Thyroid gland (tissue), 4 donors: ENCODE data around the gene CUTC. TPM values are rescaled to one million over a fixed set of nuclear protein-coding genes. Genes with fewer than 3 reads are reported as not detected.
A peak's percentile ranks its signal among the peaks of the same experiment; 100 is the strongest.

Source experiments
- DNase-seq, 2 donors: peaks; one replicate each; pipeline ENCODE4 v3.0.0-alpha.2; 2019
- H3K27ac ChIP-seq, 3 donors: fragments of 200-600 bp; sonication (generic); 1 replicate in 2 of 3; 2 replicates in 1 of 3; pipeline ENCODE4 v1.5.1; 2016 to 2019; ENCODE audit warnings: mild to moderate bottlenecking in 1 of 3, moderate library complexity in 1 of 3
- H3K27me3 ChIP-seq: fragments of 200-600 bp; sonication (generic); one replicate; pipeline ENCODE4 v1.5.1; 2019
- H3K36me3 ChIP-seq, 2 donors: fragments of 200-600 bp; sonication (generic); one replicate each; pipeline ENCODE4 v1.5.1; 2016 to 2019
- H3K4me1 ChIP-seq, 2 donors: fragments of 200-600 bp; sonication (generic); one replicate each; pipeline ENCODE4 v1.5.1; 2017 to 2019
- H3K4me3 ChIP-seq, 3 donors: fragments of 200-600 bp; sonication (generic); replicated peaks in 1 of 3; 1 replicate in 2 of 3; 2 replicates in 1 of 3; pipeline ENCODE4 v1.5.1; 2016; ENCODE audit warnings: mild to moderate bottlenecking in 1 of 3
- H3K9me3 ChIP-seq: fragments of 200-600 bp; sonication (generic); one replicate; pipeline ENCODE4 v1.5.1; 2017
- POLR2A ChIP-seq, 2 donors: fragments of 450-650 bp; IDR thresholded peaks; one replicate each; pipeline ENCODE4 v1.6.1; 2017; ENCODE audit warnings: antibody characterized with exemption in 2 of 2, mild to moderate bottlenecking in 2 of 2, moderate library complexity in 1 of 2
- WGBS, 2 donors: methylation state at CpG; one replicate each; pipeline ENCODE4 v1.1.5; 2017; 5-methylcytosine and 5-hydroxymethylcytosine counted together
- intact Hi-C: fragments of 100-400 bp; cut with DNase I; formaldehyde crosslinking; loops from one replicate; pipeline ENCODE4 v1.15.1; 2023
- total RNA-seq, 4 donors: library from RNA; depleted of rRNA; stranded (reverse); fragments of >200 nt; gene quantifications; one replicate each; pipeline ENCODE4 v1.2.3, GENCODE V29; 2016
- TF ChIP-seq, protein P1 (sequence below), 6 experiments: fragments of 200-600 bp in 3 of 6; fragments of 450-650 bp in 3 of 6; sonication (generic) in 3 of 6; IDR thresholded peaks; one replicate each; pipeline ENCODE4 v1.5.1; 2016 to 2019; ENCODE audit warnings: antibody characterized with exemption in 6 of 6, mild to moderate bottlenecking in 2 of 6, inconsistent platforms in 1 of 6, moderate library complexity in 1 of 6

The CUTC gene
- total RNA-seq, 4 donors from 2014 or later: 18.6 to 25.7 (median 20.7) TPM

DNA sequence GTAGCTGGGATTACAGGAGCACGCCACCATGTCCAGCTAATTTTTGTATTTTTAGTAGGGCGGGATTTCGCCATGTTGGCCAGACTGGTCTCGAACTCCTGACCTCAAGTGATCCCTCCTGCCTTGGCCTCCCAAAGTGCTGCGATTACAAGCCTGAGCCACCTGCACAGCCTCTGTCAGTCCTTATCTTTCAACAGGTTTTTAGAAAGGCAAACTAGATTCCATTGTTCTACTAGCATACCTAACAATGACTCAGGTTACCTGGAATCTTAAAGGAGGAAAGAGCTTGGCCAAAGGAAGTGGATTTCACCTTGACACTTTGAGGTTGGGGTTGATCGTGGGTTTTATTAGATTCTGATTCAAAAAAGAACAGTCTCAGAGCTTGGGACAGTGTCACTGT lies 53.6 kb downstream of the CUTC start:
- TF ChIP-seq POLR2A (IDR thresholded peaks at IDR 0.05): no peak
- TF ChIP-seq, protein P1, sequence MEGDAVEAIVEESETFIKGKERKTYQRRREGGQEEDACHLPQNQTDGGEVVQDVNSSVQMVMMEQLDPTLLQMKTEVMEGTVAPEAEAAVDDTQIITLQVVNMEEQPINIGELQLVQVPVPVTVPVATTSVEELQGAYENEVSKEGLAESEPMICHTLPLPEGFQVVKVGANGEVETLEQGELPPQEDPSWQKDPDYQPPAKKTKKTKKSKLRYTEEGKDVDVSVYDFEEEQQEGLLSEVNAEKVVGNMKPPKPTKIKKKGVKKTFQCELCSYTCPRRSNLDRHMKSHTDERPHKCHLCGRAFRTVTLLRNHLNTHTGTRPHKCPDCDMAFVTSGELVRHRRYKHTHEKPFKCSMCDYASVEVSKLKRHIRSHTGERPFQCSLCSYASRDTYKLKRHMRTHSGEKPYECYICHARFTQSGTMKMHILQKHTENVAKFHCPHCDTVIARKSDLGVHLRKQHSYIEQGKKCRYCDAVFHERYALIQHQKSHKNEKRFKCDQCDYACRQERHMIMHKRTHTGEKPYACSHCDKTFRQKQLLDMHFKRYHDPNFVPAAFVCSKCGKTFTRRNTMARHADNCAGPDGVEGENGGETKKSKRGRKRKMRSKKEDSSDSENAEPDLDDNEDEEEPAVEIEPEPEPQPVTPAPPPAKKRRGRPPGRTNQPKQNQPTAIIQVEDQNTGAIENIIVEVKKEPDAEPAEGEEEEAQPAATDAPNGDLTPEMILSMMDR (IDR thresholded peaks at IDR 0.05): no peak

DNA sequence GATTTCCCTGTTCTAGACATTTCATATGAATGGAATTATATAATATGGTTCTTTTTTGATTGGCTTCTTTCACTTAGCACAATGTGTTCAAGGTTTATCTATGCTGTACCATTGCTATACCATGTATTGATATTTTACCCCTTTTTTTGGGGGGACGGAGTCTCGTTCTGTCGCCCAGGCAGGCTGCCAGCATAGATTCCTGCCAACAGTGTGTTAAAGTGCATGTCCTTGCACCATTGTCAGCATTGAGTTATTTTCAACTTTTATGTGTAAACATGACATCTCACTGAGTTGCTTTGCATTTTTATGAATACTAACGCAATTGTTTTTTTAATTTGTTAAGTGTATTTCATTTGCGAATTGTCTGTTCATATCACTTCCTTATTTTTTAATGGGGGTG lies 55.3 kb downstream of the CUTC start:
- intact Hi-C loops: no loop called here
- DNase-seq: no peak
- H3K4me1 ChIP-seq: no peaks in the 10 kb centered on the region
- no peaks in the 10 kb centered on the region for H3K9me3 ChIP-seq
- H3K27me3 ChIP-seq: no peaks in the 10 kb centered on the region
- WGBS, 2 donors: 77 to 78% methylated on average over 5 of the region's 5 CpGs
- H3K36me3 ChIP-seq: no peaks in the 10 kb centered on the region
- H3K4me3 ChIP-seq: no peak overlapping the region
- H3K27ac ChIP-seq: no peak overlapping the region
- TF ChIP-seq, protein P1 (IDR thresholded peaks at IDR 0.05): no peak
- TF ChIP-seq POLR2A (IDR thresholded peaks at IDR 0.05): no peak

More for the DNA sequence above, 53.6 kb downstream of the CUTC start:
- Histone ChIP-seq H3K27me3 (no peaks in the 10 kb centered on the region), H3K9me3 (no peaks in the 10 kb centered on the region), H3K27ac (no peak overlapping the region), H3K4me3 (no peak overlapping the region), H3K4me1 (no peaks in the 10 kb centered on the region), H3K36me3 (no peaks in the 10 kb centered on the region)
- WGBS, 2 donors: 87 to 96% methylated on average over 6 of the region's 6 CpGs
- no peak for DNase-seq
- intact Hi-C loops: no loop called here

DNA sequence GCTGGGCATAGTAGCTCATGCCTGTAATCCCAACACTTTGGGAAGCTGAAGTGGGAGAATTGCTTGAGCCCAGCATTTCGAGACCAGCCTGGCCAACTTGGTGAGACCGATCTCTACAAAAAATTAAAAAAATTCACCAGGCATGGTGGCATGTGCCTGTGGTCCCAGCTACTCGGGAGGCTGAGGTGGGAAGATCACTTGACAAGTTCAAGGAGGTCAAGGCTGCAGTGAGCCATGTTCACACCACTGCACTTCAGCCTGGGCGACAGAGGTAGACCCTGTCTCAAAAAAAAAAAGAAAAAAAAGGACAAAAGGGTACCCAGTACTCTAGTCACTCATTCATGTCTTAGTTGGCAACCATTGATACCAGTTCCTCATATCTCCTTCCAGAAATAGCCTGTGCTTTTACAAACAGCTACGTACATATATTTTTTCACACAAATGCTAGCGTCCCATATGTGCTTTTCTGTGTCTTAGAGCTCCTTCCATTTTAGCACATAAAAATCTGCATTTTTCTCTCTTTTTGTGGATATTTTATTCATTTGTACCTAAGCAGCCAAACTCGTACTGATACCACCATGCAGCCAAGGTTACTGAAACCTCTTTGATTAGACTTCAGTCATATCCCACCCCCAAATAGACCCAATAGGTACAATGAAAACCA lies 55.9 kb downstream of the CUTC start:
- Histone ChIP-seq H3K27ac (no peak overlapping the region), H3K36me3 (no peaks in the 10 kb centered on the region), H3K27me3 (no peaks in the 10 kb centered on the region), H3K4me1 (no peaks in the 10 kb centered on the region), H3K9me3 (no peaks in the 10 kb centered on the region), H3K4me3 (no peak overlapping the region)
- WGBS, 2 donors: 79 to 84% methylated on average over 7 of the region's 7 CpGs
- TF ChIP-seq, protein P1 (IDR thresholded peaks at IDR 0.05): no peak
- no peak for TF ChIP-seq POLR2A (IDR thresholded peaks at IDR 0.05)
- no peak for DNase-seq
- intact Hi-C loops: no loop called here

DNA sequence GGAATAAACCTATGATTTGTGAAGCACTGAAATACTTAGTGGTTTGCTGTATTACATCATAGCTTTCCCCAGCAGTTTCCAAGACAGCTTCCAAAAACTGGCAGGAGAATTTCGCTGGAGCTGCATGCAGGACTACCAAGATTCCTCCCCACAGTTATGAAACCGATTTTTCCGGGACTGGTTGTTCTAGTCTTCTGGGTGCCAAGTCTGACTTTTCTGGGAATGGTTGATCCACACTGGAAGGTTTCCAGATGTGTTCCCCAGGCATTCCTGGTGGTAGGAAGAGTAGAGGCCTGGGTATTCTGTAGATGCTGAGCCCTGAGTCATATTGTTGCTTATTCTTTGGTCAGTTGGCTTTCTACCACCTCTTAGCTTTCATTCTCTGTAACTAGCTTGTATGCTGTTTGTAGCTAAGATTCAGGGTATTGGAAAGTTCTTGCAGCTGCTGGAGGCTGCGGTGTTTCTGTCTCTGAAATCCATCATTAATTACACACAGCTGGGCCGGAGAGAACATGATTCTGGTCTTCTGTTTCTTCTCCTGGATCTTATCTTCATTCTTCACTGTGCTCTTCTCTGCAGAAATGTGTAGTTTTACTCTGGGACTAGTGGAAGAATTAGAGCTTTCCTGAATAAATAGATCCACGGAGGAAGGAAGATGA lies 56.7 kb downstream of the CUTC start:
- no peaks in the 10 kb centered on the region for H3K9me3 ChIP-seq
- DNase-seq: peak in 1 of 2 donors; percentile 3
- 70 to 74% methylated on average over 6 of the region's 6 CpGs for WGBS, 2 donors
- H3K4me1 ChIP-seq: no peaks in the 10 kb centered on the region
- intact Hi-C loops: no loop called here
- H3K27me3 ChIP-seq: no peaks in the 10 kb centered on the region
- H3K27ac ChIP-seq: no peak overlapping the region
- TF ChIP-seq POLR2A (IDR thresholded peaks at IDR 0.05): no peak
- TF ChIP-seq, protein P1 (IDR thresholded peaks at IDR 0.05): no peak
- no peaks in the 10 kb centered on the region for H3K36me3 ChIP-seq
- no peak overlapping the region for H3K4me3 ChIP-seq

DNA sequence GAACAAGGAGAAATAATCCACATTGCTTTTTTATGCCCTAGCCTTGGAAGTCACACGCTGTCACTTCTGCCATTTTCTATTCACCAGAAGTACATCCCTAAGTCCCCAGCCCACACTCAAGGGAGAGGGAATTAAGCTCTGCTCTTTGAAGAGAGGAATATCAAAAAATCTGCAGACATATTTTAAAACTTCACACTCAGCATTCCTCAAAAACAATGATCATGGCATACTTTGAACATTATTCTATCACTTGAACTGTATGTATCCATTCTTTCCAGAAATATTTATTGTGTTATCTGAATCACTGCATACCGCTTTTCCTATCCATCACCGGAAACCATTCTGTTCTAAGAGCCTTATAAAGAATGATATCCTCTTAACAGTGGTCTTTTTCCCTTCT lies 59.8 kb downstream of the CUTC start:
- intact Hi-C loops: no loop called here
- DNase-seq: no peak
- H3K27ac ChIP-seq: no peak overlapping the region
- 77 to 96% methylated on average over 3 of the region's 3 CpGs for WGBS, 2 donors
- no peaks in the 10 kb centered on the region for H3K9me3 ChIP-seq
- no peaks in the 10 kb centered on the region for H3K36me3 ChIP-seq
- no peaks in the 10 kb centered on the region for H3K27me3 ChIP-seq
- TF ChIP-seq POLR2A (IDR thresholded peaks at IDR 0.05): no peak
- TF ChIP-seq, protein P1 (IDR thresholded peaks at IDR 0.05): no peak
- H3K4me3 ChIP-seq: no peak overlapping the region
- H3K4me1 ChIP-seq: no peaks in the 10 kb centered on the region
